ENCODE measurements around the gene POM121C. TPM values are rescaled to one million over a fixed set of nuclear protein-coding genes. Genes with fewer than 3 reads are reported as not detected.
"Not testable (repeated sequence)": the region's sequence is repeated elsewhere in the genome, so short reads cannot be mapped to it uniquely, and the experiment has no call there.

Gene POM121C
- total RNA-seq, 3 donors from 2014 or later: 74.7 to 78.2 (median 75.3) TPM

DNA sequence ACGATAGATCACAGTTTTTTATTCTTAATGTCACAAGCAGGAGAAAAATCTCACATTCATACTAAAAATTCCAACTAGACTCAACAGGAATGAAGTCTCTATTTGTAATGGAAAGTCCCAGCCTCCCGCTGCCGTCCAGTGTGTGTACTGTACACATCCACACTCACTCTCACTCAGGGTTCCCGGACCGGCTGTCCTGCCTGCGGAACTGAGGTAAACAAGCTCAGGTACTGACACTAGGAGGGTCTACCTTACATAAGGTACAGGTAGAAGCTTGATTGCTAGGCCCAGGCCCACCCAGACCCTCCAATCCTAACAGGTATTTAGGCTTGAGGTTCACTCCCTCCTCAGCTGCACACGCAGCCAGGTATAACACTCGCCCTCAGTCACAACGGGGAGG is 69.3 kb downstream of the POM121C start:
- ATAC-seq; H3K9me3 Mint-ChIP-seq; H3K4me1 Mint-ChIP-seq (ENCODE audit: low read depth); DNase-seq; H3K4me3 Mint-ChIP-seq; H3K27me3 Mint-ChIP-seq (ENCODE audit: low read depth); H3K36me3 Mint-ChIP-seq (ENCODE audit: insufficient read depth): not testable (repeated sequence)

DNA sequence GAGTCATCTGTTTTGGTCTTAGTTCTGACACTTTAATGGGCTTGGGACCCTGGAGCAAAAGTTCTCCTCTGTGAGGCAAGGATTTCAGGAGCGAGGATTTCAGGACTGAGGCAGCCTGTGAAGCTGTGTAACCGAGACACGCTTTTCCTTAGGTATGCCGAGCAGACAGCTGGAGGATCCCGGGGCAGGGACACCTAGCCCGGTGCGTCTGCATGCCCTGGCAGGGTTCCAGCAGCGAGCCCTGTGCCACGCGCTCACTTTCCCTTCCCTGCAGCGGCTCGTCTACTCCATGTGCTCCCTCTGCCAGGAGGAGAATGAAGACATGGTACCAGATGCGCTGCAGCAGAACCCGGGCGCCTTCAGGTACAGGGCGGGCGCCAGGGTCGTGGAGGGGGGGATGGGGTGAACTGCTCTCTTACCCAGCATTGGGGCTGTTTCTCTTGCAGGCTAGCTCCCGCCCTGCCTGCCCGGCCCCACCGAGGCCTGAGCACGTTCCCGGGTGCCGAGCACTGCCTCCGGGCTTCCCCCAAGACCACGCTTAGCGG is 70.2 kb downstream of the POM121C start:
- not testable (repeated sequence) for ATAC-seq; DNase-seq; H3K36me3 Mint-ChIP-seq (ENCODE audit: insufficient read depth); H3K4me3 Mint-ChIP-seq; H3K9me3 Mint-ChIP-seq; H3K4me1 Mint-ChIP-seq (ENCODE audit: low read depth); H3K27me3 Mint-ChIP-seq (ENCODE audit: low read depth)

DNA sequence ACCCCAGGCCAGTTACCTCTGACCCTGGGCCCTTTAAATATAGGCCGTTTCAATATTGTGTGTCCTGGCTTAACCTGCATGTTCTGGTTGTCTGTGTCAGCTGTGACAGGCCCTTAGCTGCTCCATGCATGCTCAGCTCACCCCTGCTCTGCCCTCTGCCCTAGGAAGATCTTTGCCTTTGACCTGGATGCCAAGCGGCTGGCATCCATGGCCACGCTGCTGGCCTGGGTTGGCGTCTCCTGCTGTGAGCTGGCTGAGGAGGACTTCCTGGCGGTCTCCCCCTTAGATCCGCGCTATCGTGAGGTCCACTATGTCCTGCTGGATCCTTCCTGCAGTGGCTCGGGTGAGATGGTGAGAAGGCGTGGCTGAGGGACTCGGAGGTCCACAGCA is 70.7 kb downstream of the POM121C start:
- H3K27me3 Mint-ChIP-seq (ENCODE audit: low read depth); DNase-seq; H3K4me1 Mint-ChIP-seq (ENCODE audit: low read depth); H3K4me3 Mint-ChIP-seq; H3K36me3 Mint-ChIP-seq (ENCODE audit: insufficient read depth); ATAC-seq; H3K9me3 Mint-ChIP-seq: not testable (repeated sequence)

DNA sequence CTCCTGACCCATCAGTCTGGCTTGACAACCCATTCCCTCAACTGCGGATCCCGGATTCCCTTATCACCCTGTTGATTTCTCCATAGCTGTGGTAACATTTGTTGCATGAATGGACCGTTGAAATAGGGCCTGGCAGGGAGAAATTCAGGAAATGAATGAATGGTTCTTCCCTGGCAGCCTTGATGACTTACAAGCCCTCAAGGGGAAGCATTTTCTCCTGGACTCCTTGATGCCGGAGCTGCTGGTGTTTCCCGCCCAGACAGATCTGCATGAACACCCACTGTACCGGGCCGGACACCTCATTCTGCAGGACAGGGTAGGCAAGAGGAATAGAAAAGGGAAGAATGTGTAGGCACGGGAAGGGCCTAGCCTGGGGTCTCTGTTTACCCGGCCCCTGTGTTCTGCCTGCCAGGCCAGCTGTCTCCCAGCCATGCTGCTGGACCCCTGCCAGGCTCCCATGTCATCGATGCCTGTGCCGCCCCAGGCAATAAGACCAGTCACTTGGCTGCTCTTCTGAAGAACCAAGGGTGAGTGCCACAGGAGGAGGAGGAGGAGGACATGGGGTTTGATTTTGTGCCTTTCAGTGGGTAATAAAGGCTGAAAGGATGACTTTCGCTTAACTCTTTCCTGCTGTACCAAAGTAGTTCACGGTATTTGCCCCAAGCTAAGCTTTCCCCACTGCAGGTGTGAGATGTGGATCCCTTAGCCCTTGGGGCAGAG is 71.2 kb downstream of the POM121C start:
- not testable (repeated sequence) for H3K4me1 Mint-ChIP-seq (ENCODE audit: low read depth); DNase-seq; H3K9me3 Mint-ChIP-seq; H3K4me3 Mint-ChIP-seq; H3K27me3 Mint-ChIP-seq (ENCODE audit: low read depth); ATAC-seq; H3K36me3 Mint-ChIP-seq (ENCODE audit: insufficient read depth)

DNA sequence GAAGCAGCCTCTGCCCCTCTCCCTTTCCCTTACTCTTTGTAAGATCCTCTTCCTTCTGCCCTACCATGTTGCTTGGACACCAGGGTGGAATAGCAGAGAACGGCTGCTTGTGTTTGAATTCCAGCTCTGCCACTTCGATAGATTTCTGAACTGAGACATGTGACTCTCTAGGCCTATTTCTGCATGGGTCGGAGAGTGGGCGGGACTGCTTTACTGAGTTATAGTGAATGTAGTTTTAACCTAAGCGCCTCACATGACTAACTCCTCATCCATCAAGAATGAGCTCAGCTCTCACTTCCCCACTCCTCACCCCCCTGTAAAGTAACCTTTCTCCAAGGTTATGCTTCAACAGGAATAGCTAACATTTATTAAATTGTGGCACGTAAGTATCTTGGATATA is 71.9 kb downstream of the POM121C start:
- H3K9me3 Mint-ChIP-seq; H3K4me1 Mint-ChIP-seq (ENCODE audit: low read depth); ATAC-seq; DNase-seq; H3K27me3 Mint-ChIP-seq (ENCODE audit: low read depth); H3K4me3 Mint-ChIP-seq; H3K36me3 Mint-ChIP-seq (ENCODE audit: insufficient read depth): not testable (repeated sequence)

DNA sequence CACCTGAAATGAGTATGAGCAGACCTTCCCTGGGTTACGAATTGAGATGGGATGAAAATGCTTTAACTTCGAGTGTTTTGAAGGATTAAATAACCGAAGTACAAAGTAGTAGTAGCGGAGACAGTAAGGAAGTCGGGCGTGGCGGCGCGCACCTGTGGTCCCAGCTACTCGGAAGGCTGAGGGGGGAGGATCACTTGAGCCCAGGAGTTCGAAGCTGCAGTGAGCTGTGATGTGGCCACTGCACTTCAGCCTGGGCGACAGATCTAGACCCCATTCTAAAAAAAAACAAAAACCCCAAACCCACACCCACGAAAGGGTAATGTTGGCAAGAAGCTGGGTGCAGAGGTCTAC is 75.3 kb downstream of the POM121C start:
- not testable (repeated sequence) for H3K9me3 Mint-ChIP-seq; H3K27me3 Mint-ChIP-seq (ENCODE audit: low read depth); H3K4me3 Mint-ChIP-seq; DNase-seq; H3K36me3 Mint-ChIP-seq (ENCODE audit: insufficient read depth); H3K4me1 Mint-ChIP-seq (ENCODE audit: low read depth)
- peak; percentile 6 to 7 for ATAC-seq

DNA sequence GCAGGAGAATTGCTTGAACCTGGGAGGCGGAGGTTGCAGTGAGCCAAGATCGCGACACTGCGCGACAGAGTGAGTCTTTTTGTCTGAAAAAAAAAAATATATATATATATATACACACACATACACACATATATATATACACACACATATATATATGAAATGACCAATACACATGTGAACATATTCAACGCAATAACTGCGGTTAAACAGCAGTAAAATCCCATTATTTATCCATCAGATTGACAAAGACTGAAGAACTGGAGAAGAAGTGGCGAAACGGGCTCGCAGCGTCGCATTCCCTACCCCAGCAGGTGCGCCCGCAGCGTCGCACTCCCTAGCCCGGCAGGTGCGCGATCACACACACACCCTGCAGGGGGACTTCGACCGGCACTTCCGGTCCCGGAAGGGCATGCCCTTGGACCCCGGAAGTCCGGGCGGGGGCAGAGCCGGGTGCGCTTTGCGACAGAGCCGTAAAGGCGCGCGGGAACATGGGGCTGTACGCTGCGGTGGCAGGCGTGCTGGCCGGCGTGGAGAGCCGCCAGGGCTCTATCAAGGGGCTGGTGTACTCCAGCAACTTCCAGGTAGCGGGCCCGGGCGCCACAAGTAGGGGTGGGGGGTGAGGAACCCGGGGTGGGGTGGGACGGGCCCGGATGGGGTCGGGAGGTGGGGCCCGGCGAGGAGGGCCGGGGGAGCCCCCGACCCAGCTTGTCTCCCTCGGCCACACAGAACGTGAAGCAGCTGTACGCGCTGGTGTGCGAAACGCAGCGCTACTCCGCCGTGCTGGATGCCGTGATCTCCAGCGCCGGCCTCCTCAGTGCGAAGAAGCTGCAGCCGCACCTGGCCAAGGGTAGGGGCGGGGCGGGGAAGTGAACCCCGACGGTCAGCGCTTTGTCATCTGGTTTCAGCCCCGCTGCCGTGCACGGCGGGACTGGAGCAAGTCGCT is 75.9 kb downstream of the POM121C start:
- not testable (repeated sequence) for H3K4me1 Mint-ChIP-seq (ENCODE audit: low read depth); H3K9me3 Mint-ChIP-seq; DNase-seq; H3K36me3 Mint-ChIP-seq (ENCODE audit: insufficient read depth); H3K27me3 Mint-ChIP-seq (ENCODE audit: low read depth)
- H3K4me3 Mint-ChIP-seq: peak overlapping the region; percentile 58
- ATAC-seq: peak; percentile 93 to 97

DNA sequence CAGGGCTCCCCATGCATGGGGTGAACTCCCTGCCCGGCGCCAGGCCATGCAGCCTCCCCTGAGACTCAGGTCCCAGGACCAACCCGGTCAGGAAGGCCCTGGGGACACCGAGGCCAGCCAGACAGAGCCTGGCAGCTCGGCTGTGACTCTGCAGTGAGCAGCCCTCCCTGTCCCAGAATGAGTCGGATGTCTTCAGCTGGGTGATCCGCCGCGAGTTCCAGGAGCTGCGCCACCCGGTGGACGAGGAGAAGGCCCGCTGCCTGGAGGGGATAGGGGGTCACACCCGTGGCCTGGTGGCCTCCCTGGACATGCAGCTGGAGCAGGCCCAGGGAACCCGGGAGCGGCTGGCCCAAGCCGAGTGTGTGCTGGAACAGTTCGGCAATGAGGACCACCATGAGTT is 81.4 kb downstream of the POM121C start:
- not testable (repeated sequence) for ATAC-seq; DNase-seq; H3K4me1 Mint-ChIP-seq (ENCODE audit: low read depth); H3K27me3 Mint-ChIP-seq (ENCODE audit: low read depth); H3K9me3 Mint-ChIP-seq; H3K36me3 Mint-ChIP-seq (ENCODE audit: insufficient read depth); H3K4me3 Mint-ChIP-seq

- H3K36me3 Mint-ChIP-seq (ENCODE audit: insufficient read depth); H3K9me3 Mint-ChIP-seq; H3K27me3 Mint-ChIP-seq (ENCODE audit: low read depth); H3K4me3 Mint-ChIP-seq; ATAC-seq; H3K4me1 Mint-ChIP-seq (ENCODE audit: low read depth); DNase-seq: not testable (repeated sequence)
Observed at GRCh38 chr7:75403455-75404443, 82.3 kb downstream of the POM121C start.

GRCh38 chr7:75400575-75400974 is 85.5 kb downstream of the POM121C start:
- H3K9me3 Mint-ChIP-seq; DNase-seq; H3K36me3 Mint-ChIP-seq (ENCODE audit: insufficient read depth); H3K4me3 Mint-ChIP-seq; H3K4me1 Mint-ChIP-seq (ENCODE audit: low read depth); ATAC-seq; H3K27me3 Mint-ChIP-seq (ENCODE audit: low read depth): not testable (repeated sequence)

DNA sequence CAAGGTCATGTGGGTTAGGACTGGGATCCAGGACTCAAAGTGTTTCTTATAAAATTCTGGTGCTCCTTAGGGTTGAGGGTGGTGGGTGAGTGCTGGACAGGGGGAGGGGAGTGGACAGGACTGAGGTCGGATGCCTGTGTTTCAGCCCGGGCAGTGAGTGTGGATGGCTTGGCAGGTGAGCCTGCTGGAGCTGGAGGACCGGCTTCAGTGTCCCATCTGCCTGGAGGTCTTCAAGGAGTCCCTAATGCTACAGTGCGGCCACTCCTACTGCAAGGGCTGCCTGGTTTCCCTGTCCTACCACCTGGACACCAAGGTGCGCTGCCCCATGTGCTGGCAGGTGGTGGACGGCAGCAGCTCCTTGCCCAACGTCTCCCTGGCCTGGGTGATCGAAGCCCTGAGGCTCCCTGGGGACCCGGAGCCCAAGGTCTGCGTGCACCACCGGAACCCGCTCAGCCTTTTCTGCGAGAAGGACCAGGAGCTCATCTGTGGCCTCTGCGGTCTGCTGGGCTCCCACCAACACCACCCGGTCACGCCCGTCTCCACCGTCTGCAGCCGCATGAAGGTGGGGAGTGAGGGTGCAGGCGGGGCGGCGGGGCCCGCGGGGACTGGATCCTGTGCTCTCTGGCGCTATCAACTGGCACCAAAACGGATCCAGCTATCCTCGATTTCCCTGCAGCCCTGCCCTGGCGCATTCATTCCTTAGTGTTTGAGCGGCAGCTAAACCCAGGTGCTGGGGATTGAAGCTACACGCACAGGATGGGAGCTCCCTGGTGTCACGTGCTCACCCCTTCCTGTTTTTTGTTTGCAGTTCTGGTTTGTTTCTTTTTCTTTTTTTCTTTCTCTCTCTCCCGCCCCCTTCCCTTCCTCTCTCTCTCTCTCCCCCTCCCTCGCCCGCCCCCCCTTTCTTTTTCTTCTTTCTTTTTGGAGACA is 87.1 kb downstream of the POM121C start:
- not testable (repeated sequence) for H3K9me3 Mint-ChIP-seq; H3K4me1 Mint-ChIP-seq (ENCODE audit: low read depth); DNase-seq; H3K4me3 Mint-ChIP-seq; H3K27me3 Mint-ChIP-seq (ENCODE audit: low read depth); H3K36me3 Mint-ChIP-seq (ENCODE audit: insufficient read depth)
- ATAC-seq: peak; percentile 73 to 76

DNA sequence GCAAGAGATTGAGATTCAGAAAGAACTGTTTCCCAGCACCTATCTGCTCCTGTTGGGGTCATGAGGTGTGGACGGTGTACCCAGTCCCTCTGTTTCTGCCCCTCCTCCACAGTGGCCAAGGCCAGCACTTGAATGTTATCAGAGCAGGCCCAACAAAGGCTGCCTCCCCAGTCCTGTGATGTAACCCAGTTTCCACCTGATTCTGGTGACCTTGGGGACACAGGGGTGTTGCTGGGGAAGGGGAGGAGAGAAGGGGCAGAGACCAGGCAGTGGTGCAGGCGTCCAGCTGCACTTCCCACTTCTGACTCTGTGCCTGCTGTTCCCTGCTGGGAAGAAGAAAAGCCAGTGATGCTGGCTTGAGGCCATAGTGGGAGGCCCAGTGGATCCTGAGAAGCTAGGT is 88.2 kb downstream of the POM121C start:
- ATAC-seq; H3K4me1 Mint-ChIP-seq (ENCODE audit: low read depth); H3K27me3 Mint-ChIP-seq (ENCODE audit: low read depth); DNase-seq; H3K9me3 Mint-ChIP-seq; H3K36me3 Mint-ChIP-seq (ENCODE audit: insufficient read depth); H3K4me3 Mint-ChIP-seq: not testable (repeated sequence)

- H3K4me3 Mint-ChIP-seq; H3K36me3 Mint-ChIP-seq (ENCODE audit: insufficient read depth); ATAC-seq; H3K4me1 Mint-ChIP-seq (ENCODE audit: low read depth); H3K9me3 Mint-ChIP-seq; DNase-seq; H3K27me3 Mint-ChIP-seq (ENCODE audit: low read depth): not testable (repeated sequence)
Observed at GRCh38 chr7:75395329-75395728, 90.8 kb downstream of the POM121C start, which contains the start of gene TRIM73. TSS of gene TRIM73 (plus strand) at chr7:75395629. CDS start at chr7:75398934, 3,305 bp downstream.
